LNCAP (cell line): ENCODE results near the gene TAS2R19.

Experiments used
- TF ChIP-seq, protein P1 (sequence below): fragments of 450-650 bp; IDR thresholded peaks from 2 replicates; pipeline ENCODE4 v1.5.1; 2017; ENCODE audit warnings: mild to moderate bottlenecking

The TAS2R19 gene

GRCh38 chr12:11055306-11055705, 32.9 kb upstream of the TAS2R19 start:
- TF ChIP-seq, protein P1, sequence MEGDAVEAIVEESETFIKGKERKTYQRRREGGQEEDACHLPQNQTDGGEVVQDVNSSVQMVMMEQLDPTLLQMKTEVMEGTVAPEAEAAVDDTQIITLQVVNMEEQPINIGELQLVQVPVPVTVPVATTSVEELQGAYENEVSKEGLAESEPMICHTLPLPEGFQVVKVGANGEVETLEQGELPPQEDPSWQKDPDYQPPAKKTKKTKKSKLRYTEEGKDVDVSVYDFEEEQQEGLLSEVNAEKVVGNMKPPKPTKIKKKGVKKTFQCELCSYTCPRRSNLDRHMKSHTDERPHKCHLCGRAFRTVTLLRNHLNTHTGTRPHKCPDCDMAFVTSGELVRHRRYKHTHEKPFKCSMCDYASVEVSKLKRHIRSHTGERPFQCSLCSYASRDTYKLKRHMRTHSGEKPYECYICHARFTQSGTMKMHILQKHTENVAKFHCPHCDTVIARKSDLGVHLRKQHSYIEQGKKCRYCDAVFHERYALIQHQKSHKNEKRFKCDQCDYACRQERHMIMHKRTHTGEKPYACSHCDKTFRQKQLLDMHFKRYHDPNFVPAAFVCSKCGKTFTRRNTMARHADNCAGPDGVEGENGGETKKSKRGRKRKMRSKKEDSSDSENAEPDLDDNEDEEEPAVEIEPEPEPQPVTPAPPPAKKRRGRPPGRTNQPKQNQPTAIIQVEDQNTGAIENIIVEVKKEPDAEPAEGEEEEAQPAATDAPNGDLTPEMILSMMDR, result no peak

- TF ChIP-seq, protein P1, result no peak
Measured at GRCh38 chr12:11040162-11040561, 17.7 kb upstream of the TAS2R19 start.

- TF ChIP-seq, protein P1, result no peak
Measured at GRCh38 chr12:11039171-11039570, 16.8 kb upstream of the TAS2R19 start.

GRCh38 chr12:11031307-11031706, 8.9 kb upstream of the TAS2R19 start, which contains the start of gene TAS2R31:
Gene TAS2R31 (minus strand): TSS chr12:11031407. CDS start chr12:11031335, 72 bp downstream.
- TF ChIP-seq, protein P1, result no peak

DNA sequence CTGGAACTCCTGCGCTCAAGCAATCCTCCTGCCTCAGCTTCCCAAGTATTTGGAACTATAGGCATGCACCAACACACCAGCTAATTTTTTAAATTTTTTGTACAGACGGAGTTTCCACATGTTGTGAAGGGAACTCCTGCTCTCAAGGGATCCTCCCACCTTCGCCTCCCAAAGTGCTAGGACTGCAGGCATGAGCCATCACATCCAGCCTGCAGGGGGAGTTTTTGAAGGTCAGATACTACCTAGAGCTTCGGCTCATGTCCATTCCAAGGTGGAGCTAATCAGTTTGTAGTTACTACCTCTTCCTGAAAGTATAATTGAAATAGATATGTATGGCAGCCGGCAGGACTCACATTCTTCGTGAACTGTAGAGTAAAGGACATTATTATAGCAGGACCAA, 3.7 kb upstream of the TAS2R19 start:
- TF ChIP-seq, protein P1, result no peak

DNA sequence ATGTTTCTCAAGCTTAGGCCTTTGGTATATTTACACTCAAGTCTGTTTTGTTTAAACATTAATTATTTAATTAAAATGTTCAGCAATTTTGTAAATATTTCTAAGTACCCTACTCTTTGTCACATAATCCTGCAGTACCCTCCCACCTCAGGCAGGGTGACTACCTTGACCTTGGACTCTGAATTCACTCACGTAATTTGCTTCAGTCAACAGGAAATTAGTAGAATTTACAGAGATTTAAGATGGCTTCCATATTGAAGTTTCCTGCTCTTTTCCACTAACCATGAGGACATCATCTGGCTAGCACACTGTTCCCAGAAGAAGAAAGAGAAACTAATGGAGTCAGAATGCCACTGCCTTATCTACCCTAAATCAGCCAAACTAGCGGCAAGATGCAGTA, 967 bp upstream of the TAS2R19 start:
- TF ChIP-seq, protein P1, result no peak

DNA sequence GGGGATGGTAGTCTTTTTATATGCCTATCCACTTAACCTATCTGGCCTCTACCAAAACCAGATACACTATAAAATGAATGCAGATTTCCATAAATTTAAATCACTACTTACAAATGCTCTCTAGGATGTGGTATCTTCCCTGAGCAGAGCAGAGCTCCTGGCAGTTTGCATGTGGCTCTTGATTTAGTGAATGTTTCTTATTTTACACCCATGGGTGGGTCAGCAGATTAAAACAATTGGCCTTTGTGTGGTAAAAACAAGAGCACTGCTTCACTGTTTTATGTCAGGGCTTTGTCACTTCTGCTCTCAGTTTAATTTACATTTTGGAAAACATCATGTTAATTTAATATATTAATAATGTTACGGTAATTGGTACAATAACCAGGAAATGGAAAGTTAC, 5.5 kb downstream of the TAS2R19 start:
- TF ChIP-seq, protein P1, result no peak

DNA sequence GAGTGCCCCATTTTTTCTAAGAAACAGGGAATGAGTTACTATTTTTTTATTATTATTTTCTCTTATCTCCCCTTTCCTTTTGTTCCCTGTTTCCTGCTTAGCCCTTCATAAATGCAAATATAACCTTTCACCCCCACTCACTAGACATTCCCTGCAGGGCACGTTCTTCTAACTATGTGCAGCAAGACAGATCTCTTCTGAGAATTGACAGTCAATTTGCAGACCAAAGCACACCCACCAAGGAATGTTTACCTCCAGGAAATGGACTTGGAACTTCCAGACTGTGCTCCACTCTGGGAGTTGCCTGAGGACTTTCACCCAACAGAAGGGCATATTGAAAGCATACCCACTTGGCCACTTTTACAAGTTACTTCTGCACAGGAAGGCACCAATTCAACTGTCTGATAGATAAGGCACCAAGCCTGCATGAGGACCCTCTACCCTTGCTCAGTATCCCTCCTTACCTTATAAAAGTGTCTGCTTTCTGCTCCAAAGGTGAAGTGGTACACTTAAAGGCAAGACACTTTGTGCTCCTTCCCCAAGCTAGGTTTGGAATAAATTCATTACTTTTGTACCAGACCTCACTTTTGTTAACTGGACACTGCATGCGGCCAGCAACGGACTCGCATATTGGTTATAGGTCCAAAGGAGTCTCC, 6.5 kb downstream of the TAS2R19 start:
- TF ChIP-seq, protein P1, result no peak
